ENCODE measurements around the gene NOSIP. TPM values are rescaled to one million over a fixed set of nuclear protein-coding genes. Genes with fewer than 3 reads are reported as not detected.

NOSIP gene
- total and polyA plus RNA-seq, 2 of the 4 experiments (the other 2 are of a cell fraction) = 118 to 138 TPM

DNA sequence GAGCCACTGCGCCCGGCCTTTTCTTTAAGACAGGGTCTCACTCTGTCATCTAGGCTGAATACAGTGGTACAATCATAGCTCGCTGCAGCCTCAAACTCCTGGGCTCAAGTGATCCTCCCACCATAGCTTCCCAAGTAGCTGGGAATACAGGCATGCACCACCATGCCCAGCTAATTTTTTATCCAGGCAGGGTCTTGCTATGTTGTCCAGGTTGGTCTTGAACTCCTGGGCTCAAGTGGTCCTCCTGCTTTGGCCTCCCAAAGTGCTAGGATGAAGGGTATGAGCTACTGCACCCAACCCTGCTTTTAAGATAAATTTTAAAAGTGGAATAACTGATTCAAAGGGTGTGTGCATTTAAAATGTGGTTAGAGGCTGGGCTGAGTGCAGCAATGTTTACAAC is 14.1 kb downstream of the NOSIP start (continued):
- TF ChIP-seq, protein P1, sequence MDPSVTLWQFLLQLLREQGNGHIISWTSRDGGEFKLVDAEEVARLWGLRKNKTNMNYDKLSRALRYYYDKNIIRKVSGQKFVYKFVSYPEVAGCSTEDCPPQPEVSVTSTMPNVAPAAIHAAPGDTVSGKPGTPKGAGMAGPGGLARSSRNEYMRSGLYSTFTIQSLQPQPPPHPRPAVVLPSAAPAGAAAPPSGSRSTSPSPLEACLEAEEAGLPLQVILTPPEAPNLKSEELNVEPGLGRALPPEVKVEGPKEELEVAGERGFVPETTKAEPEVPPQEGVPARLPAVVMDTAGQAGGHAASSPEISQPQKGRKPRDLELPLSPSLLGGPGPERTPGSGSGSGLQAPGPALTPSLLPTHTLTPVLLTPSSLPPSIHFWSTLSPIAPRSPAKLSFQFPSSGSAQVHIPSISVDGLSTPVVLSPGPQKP (IDR thresholded peaks at IDR 0.05; ENCODE audit: borderline replicate concordance, low read depth, low read length) = no peak
- TF ChIP-seq RCOR1 (IDR thresholded peaks at IDR 0.05; ENCODE audit: insufficient replicate concordance, low read length) = no peak

DNA sequence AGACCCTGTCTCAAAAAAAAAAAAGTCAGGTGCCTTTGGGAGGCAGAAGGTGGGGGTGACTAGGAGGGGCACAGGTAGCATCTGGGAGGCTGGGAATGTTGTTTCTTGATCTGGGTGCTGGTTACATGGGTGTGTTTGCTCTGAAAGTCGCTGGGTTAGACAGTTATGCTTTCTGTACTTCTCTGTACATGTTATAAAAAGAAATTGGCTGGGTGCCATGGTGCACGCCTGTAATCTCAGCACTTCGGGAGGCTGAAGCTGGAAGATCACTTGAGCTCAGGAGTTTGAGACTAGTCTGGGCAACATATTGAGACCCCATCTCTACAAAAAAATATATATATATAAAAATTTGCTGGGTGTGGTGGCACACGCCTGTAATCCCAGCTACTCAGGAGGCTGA is 15.1 kb downstream of the NOSIP start:
- intact Hi-C loops (cut with micrococcal nuclease) = no loop called here
- dilution Hi-C loops (cut with HindIII; ENCODE audit: low sequenced_read_pairs, unreplicated experiment) = no loop called here
- no peaks in the 10 kb centered on the region for H3K27me3 ChIP-seq (ENCODE audit: control insufficient read depth, insufficient read depth, low read length)
- no peak overlapping the region for H4K5ac ChIP-seq (ENCODE audit: low read depth, low read length)
- ChIA-PET CTCF (interaction anchor here (0.5 kb wide), 1 partner anchor 28 kb away, joined by 3 read pairs; no protein-coding TSS in a partner anchor), POLR2A (ENCODE audit: unreplicated experiment) (no interaction called here)
- 0 out of 2 replicates have a peak, but pooled peaks cover 3% of the 10 kb centered on the region for H3K9me1 ChIP-seq (ENCODE audit: insufficient read depth, low read length)
- H3K4me1 ChIP-seq (ENCODE audit: control insufficient read depth, insufficient read depth, low read length) = no peaks in the 10 kb centered on the region
- TF ChIP-seq MAFK (IDR thresholded peaks at IDR 0.05; ENCODE audit: low read depth, low read length) (no peak), RAD21 (IDR thresholded peaks at IDR 0.05; ENCODE audit: low read length) (no peak), CEBPB (IDR thresholded peaks at IDR 0.05; ENCODE audit: low read depth, low read length) (no peak), MAZ (IDR thresholded peaks at IDR 0.05; ENCODE audit: borderline replicate concordance, low read depth, low read length) (no peak), RFX5 (IDR thresholded peaks at IDR 0.05; ENCODE audit: low read depth, low read length) (no peak), MXI1 (IDR thresholded peaks at IDR 0.05; ENCODE audit: borderline replicate concordance, low read depth, low read length) (no peak), NFE2L2 (IDR thresholded peaks at IDR 0.05; ENCODE audit: low read depth, low read length) (no peak), CHD1 (IDR thresholded peaks at IDR 0.05; ENCODE audit: low read depth, low read length) (no peak), CTCF (conservative IDR thresholded peaks at IDR 0.05; ENCODE audit: low read depth, low read length) (no peak), SMC3 (IDR thresholded peaks at IDR 0.05; ENCODE audit: low read depth, low read length) (no peak)
- TF ChIP-seq, protein P2, sequence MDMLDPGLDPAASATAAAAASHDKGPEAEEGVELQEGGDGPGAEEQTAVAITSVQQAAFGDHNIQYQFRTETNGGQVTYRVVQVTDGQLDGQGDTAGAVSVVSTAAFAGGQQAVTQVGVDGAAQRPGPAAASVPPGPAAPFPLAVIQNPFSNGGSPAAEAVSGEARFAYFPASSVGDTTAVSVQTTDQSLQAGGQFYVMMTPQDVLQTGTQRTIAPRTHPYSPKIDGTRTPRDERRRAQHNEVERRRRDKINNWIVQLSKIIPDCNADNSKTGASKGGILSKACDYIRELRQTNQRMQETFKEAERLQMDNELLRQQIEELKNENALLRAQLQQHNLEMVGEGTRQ (IDR thresholded peaks at IDR 0.05; ENCODE audit: low read depth, low read length) = no peak
- no peak overlapping the region for H3K4ac ChIP-seq (ENCODE audit: low read depth, low read length)
- no peak overlapping the region for H3K56ac ChIP-seq (ENCODE audit: extremely low read depth, insufficient read depth, low read length)
- H2BK15ac ChIP-seq (ENCODE audit: low read depth, low read length) = no peak overlapping the region
- H4K20me1 ChIP-seq (ENCODE audit: insufficient read depth, low read length) = peaks cover 34% of the 10 kb centered on the region
- BruUV-seq (replicated peaks) = no TSS peak
- no peak overlapping the region for H3K4me3 ChIP-seq (ENCODE audit: insufficient read depth, low read depth, low read length)
- ATAC-seq (ENCODE audit: low read depth) (no peak), DNase-seq (no peak)
- no peak overlapping the region for H3K14ac ChIP-seq (replicated peaks; ENCODE audit: low read depth, low read length)
- no peak overlapping the region for H3K4me2 ChIP-seq (ENCODE audit: low read depth, low read length)
- H2AFZ ChIP-seq (replicated peaks; ENCODE audit: low read length, poor library complexity) = no peak overlapping the region
- in situ Hi-C loops (cut with MboI; ENCODE audit: low sequenced_read_pairs) = loop anchor here (25.0 kb wide), 1 partner anchor 303 kb away; no protein-coding TSS in a partner anchor
- no CpG with 5 or more reads among the region's 4 CpGs for WGBS, 2 experiments (ENCODE audit: extremely low coverage in 2 of 2, insufficient read length in 1 of 2)
- H3K9me3 ChIP-seq (ENCODE audit: control insufficient read depth, insufficient read depth, low read length) = no peaks in the 10 kb centered on the region
- no peak overlapping the region for H3K23ac ChIP-seq (ENCODE audit: low read depth, low read length)
- peaks cover 41 to 75% of the 10 kb centered on the region in 2 experiments for H3K79me1 ChIP-seq (ENCODE audit: low read depth in 1 of 2, low read length in 2 of 2)
- no peak overlapping the region for H4K8ac ChIP-seq (ENCODE audit: low read depth in 2 of 2, low read length in 2 of 2)
- no peak overlapping the region for H3K18ac ChIP-seq (ENCODE audit: low read depth, low read length)
- no peak overlapping the region for H2AK9ac ChIP-seq (replicated peaks; ENCODE audit: low read depth, low read length, poor library complexity)
- H3K36me3 ChIP-seq (ENCODE audit: control insufficient read depth, insufficient read depth, low read length) = peaks cover 11% of the 10 kb centered on the region
- no peak overlapping the region for H2AK5ac ChIP-seq (ENCODE audit: low read depth, low read length)
- no peak overlapping the region for H2BK5ac ChIP-seq (ENCODE audit: low read depth, low read length, poor library complexity, severe bottlenecking)
- H4K91ac ChIP-seq (ENCODE audit: insufficient read depth, low read depth, low read length) = no peak overlapping the region
- no peak overlapping the region for H2BK20ac ChIP-seq (ENCODE audit: low read depth, low read length)
- H3K27ac ChIP-seq (ENCODE audit: insufficient read depth, low read length) = no peak overlapping the region
- no peak overlapping the region for H3K9ac ChIP-seq (ENCODE audit: low read depth, low read length)
- no peak overlapping the region for H2BK120ac ChIP-seq (ENCODE audit: low read depth, low read length)

All from IMR-90 (cell line).